NB4 (cell line): ENCODE results near the gene ARID2.

Experiments
- DNase-seq: peaks from one replicate; pipeline ENCODE4 v3.0.0; 2010; ENCODE audit warnings: low read depth
- H3K4me3 ChIP-seq: one replicate; pipeline ENCODE4 v1.5.1; 2011; ENCODE audit warnings: mild to moderate bottlenecking, low read depth, low read length, moderate library complexity
- CTCF ChIP-seq: IDR thresholded peaks from one replicate; pipeline ENCODE4 v1.5.1; 2012; ENCODE audit warnings: low read depth, low read length
- MAX ChIP-seq: IDR thresholded peaks from 2 replicates; pipeline ENCODE4 v1.6.1; 2011; ENCODE audit warnings: low read depth, low read length
- MYC ChIP-seq: IDR thresholded peaks from 2 replicates; pipeline ENCODE4 v1.6.1; 2011; ENCODE audit warnings: low read depth, low read length
- POLR2A ChIP-seq: IDR thresholded peaks from 2 replicates; pipeline ENCODE4 v1.6.1; 2011; ENCODE audit warnings: mild to moderate bottlenecking; ENCODE audit not compliant: insufficient read length; ENCODE audit errors: extremely low read depth

The ARID2 gene

GRCh38 chr12:45877069-45877468 lies 147.6 kb downstream of the ARID2 start:
- no peak overlapping the region for H3K4me3 ChIP-seq
- no peak for DNase-seq
- TF ChIP-seq CTCF: no peak
- TF ChIP-seq MAX: no peak
- no peak for TF ChIP-seq MYC
- no peak for TF ChIP-seq POLR2A

DNA sequence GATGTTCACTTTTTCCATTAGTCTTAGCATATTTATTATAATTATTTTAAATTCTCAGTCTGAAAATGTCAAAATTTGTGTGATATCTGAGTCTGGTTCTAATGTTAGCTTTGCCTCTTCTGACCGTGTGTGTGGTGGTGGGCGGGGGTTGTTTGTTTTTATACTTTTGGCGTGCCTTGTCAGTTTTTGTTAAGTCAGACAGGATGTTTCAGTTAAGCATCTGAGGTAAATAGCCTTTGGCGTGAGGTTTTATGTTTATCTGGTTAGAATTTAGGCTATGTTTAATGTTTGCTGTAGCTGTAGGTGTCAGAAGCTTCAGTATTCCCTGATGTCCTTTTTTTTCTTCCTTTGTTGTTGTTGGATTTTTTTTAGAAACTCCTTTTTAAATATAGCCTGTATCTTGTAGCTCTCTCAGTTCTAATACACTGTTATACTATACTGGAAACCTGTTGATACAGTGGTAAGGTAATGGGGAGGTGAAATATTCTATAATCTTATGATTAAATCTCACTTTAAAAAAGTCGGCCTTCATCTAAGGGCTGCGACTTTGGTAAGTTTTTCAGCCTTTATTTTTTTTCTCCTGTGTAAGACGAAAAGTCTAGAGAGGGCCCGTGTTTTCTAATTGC lies 149.2 kb downstream of the ARID2 start:
- no peak for DNase-seq
- TF ChIP-seq CTCF: no peak
- TF ChIP-seq POLR2A: no peak
- TF ChIP-seq MYC: no peak
- TF ChIP-seq MAX: no peak

DNA sequence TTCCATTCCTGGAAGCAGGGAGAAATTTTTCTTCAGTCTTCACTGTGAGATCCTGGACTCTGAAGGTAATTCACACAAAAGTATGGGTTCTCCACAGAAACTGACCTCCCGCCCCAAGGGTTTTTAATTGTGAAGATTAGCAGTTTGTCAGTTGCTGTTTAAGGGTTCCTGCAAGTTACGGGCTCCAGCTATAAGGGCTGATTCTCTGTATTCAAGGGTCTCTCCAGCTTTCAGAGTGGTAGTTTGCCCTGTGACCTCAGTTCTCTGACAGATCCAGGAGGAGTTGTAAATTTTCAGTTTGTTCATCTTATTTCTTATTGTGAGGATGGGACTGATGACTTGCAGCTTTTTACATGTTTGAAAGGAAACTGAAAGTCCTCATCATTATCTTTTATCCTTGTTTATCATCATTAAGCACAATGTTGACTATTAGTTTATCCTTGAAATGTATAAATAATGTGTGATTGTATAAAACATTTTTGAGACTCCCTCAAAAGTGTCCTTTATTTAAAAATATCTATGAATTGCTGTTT lies 149.9 kb downstream of the ARID2 start:
- no peak overlapping the region for H3K4me3 ChIP-seq
- DNase-seq: no peak
- TF ChIP-seq CTCF (no peak), POLR2A (no peak), MAX (no peak), MYC (no peak)

More for the DNA sequence above, 149.2 kb downstream of the ARID2 start:
- no peak overlapping the region for H3K4me3 ChIP-seq

GRCh38 chr12:45880533-45880932 lies 151.0 kb downstream of the ARID2 start:
- DNase-seq: no peak
- TF ChIP-seq POLR2A: no peak
- TF ChIP-seq MYC: no peak
- TF ChIP-seq MAX: no peak
- no peak for TF ChIP-seq CTCF
- H3K4me3 ChIP-seq: no peak overlapping the region

DNA sequence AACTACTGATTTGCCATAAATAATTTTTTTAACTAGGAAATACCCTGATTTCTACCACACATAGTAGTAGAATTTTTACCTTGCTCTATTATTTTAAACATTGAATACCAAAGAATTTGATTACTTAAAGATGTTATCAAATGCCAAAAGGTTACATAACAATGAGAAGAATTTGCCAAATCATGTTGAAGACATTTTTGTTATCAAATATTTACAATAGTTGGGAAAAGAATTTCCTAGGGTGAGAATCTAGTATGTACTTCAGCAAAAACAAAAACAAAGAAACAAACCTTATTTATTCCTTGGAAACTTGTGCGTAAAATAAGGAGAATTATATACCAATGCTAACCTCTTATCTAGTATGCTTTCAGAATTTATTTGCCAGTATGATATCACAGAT lies 153.7 kb downstream of the ARID2 start:
- no peak overlapping the region for H3K4me3 ChIP-seq
- no peak for DNase-seq
- TF ChIP-seq MYC: no peak
- no peak for TF ChIP-seq POLR2A
- TF ChIP-seq CTCF: no peak
- TF ChIP-seq MAX: no peak

DNA sequence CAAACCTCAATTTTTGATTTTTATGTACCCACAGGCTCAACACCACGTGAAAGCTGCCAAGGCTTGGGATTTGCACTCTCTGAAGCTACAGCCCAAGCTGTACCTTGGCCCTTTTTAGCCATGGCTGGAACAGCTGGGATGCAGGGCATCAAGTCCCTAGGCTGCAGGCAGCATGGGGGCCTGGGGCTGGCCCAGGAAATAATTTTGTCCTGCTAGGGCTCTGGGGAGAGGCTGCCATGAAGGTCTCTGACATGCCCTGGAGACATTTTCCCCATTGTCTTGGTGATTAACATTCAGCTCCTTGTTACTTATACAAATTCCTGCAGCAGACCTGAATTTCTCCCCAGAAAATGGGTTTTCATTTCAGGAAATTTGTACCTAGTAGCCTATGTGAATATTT lies 157.2 kb downstream of the ARID2 start:
- H3K4me3 ChIP-seq: no peak overlapping the region
- no peak for TF ChIP-seq CTCF
- TF ChIP-seq POLR2A: no peak
- no peak for TF ChIP-seq MYC
- no peak for TF ChIP-seq MAX
- DNase-seq: no peak
